HL-60 (cell line): Measurements from ENCODE around the gene STIM2.

Source experiments
- GABPA ChIP-seq: IDR thresholded peaks from 2 replicates; pipeline ENCODE4 v1.6.1; 2012; ENCODE audit warnings: low read depth
- POLR2AphosphoS5 ChIP-seq: IDR thresholded peaks from 2 replicates; pipeline ENCODE4 v1.6.1; 2012; ENCODE audit warnings: low read depth
- TF ChIP-seq, protein P1 (sequence below): IDR thresholded peaks from one replicate; pipeline ENCODE4 v1.5.1; 2011; ENCODE audit warnings: low read length, control low read depth, inconsistent platforms; ENCODE audit not compliant: insufficient read depth
- TF ChIP-seq, protein P2 (sequence below): IDR thresholded peaks from 2 replicates; pipeline ENCODE4 v1.6.1; 2012; ENCODE audit warnings: low read depth; ENCODE audit not compliant: insufficient replicate concordance

DNA sequence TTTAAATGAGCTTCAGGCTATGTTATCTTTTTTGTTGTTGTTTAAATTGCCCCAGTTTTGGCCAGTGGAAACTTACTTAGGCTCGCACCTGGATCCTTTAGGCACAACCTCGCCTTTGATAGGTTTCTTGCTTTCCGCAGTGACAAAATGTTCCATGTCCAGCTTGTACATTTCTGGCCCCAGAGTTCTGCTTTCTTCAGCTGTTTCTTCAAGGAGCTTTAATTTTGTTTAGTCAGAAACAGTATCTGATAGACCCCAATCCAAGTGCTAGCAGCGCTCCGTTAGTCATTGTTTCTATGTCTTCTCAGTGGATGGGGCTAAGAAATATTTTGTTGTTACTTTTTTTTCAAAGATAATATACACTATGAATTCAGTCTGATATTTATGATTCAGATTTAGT, 82.8 kb downstream of the STIM2 start:
- TF ChIP-seq, protein P1, sequence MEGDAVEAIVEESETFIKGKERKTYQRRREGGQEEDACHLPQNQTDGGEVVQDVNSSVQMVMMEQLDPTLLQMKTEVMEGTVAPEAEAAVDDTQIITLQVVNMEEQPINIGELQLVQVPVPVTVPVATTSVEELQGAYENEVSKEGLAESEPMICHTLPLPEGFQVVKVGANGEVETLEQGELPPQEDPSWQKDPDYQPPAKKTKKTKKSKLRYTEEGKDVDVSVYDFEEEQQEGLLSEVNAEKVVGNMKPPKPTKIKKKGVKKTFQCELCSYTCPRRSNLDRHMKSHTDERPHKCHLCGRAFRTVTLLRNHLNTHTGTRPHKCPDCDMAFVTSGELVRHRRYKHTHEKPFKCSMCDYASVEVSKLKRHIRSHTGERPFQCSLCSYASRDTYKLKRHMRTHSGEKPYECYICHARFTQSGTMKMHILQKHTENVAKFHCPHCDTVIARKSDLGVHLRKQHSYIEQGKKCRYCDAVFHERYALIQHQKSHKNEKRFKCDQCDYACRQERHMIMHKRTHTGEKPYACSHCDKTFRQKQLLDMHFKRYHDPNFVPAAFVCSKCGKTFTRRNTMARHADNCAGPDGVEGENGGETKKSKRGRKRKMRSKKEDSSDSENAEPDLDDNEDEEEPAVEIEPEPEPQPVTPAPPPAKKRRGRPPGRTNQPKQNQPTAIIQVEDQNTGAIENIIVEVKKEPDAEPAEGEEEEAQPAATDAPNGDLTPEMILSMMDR: no peak
- TF ChIP-seq POLR2AphosphoS5 (no peak), GABPA (no peak)
- TF ChIP-seq, protein P2, sequence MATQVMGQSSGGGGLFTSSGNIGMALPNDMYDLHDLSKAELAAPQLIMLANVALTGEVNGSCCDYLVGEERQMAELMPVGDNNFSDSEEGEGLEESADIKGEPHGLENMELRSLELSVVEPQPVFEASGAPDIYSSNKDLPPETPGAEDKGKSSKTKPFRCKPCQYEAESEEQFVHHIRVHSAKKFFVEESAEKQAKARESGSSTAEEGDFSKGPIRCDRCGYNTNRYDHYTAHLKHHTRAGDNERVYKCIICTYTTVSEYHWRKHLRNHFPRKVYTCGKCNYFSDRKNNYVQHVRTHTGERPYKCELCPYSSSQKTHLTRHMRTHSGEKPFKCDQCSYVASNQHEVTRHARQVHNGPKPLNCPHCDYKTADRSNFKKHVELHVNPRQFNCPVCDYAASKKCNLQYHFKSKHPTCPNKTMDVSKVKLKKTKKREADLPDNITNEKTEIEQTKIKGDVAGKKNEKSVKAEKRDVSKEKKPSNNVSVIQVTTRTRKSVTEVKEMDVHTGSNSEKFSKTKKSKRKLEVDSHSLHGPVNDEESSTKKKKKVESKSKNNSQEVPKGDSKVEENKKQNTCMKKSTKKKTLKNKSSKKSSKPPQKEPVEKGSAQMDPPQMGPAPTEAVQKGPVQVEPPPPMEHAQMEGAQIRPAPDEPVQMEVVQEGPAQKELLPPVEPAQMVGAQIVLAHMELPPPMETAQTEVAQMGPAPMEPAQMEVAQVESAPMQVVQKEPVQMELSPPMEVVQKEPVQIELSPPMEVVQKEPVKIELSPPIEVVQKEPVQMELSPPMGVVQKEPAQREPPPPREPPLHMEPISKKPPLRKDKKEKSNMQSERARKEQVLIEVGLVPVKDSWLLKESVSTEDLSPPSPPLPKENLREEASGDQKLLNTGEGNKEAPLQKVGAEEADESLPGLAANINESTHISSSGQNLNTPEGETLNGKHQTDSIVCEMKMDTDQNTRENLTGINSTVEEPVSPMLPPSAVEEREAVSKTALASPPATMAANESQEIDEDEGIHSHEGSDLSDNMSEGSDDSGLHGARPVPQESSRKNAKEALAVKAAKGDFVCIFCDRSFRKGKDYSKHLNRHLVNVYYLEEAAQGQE: no peak
